Skin of body (tissue), 3 donors: ENCODE measurements around the gene EZH1. TPM values are rescaled to one million over a fixed set of nuclear protein-coding genes. Genes with fewer than 3 reads are reported as not detected.
A peak's percentile ranks its signal among the peaks of the same experiment; 100 is the strongest.
"Not testable (repeated sequence)": the region's sequence is repeated elsewhere in the genome, so short reads cannot be mapped to it uniquely, and the experiment has no call there.

Source experiments
- DNase-seq: peaks from one replicate; lab custom pipeline; 2025; lab: John Stamatoyannopoulos, UW
- small RNA-seq: library from RNA; depleted of rRNA; stranded (forward); fragments of <200 nt; gene quantifications from one replicate; pipeline ENCODE3, GENCODE V24; 2014; ENCODE audit warnings: low replicate concordance
- total RNA-seq: library from RNA; depleted of rRNA; stranded (reverse); fragments of >200 nt; gene quantifications from one replicate; pipeline ENCODE4 v1.2.3, GENCODE V29; 2014

EZH1 gene
- total RNA-seq, 1 donor from 2014 or later: 29.8 TPM

- DNase-seq: no peak
These were observed 73.8 kb downstream of the EZH1 start for GRCh38 chr17:42670789-42671657.

GRCh38 chr17:42669977-42670788 is 74.7 kb downstream of the EZH1 start:
- no peak for DNase-seq

GRCh38 chr17:42669705-42669976 is 75.2 kb downstream of the EZH1 start:
- no peak for DNase-seq

- DNase-seq: no peak
These were observed 77.5 kb downstream of the EZH1 start for GRCh38 chr17:42667088-42667951.

- not testable (repeated sequence) for DNase-seq
These were observed 78.7 kb downstream of the EZH1 start for GRCh38 chr17:42666126-42666525.

GRCh38 chr17:42665581-42666001 is 79.2 kb downstream of the EZH1 start:
- no peak for DNase-seq

- DNase-seq: no peak
These were observed 84.0 kb downstream of the EZH1 start for GRCh38 chr17:42660692-42661345.

- DNase-seq: not testable (repeated sequence)
These were observed 84.9 kb downstream of the EZH1 start for GRCh38 chr17:42659932-42660274.

GRCh38 chr17:42659079-42659931 is 85.5 kb downstream of the EZH1 start, which contains the start of gene TUBG2:
TUBG2 (plus strand) TSS chr17:42659284; CDS start chr17:42659504, 220 bp downstream.
- DNase-seq: peak; percentile 76

- no peak for DNase-seq
These were observed 86.8 kb downstream of the EZH1 start for GRCh38 chr17:42657824-42658588.

GRCh38 chr17:42655528-42655927 is 89.3 kb downstream of the EZH1 start:
- no peak for DNase-seq

GRCh38 chr17:42653179-42654124 is 91.4 kb downstream of the EZH1 start:
- peak; percentile 91 for DNase-seq

GRCh38 chr17:42651392-42651791 is 93.4 kb downstream of the EZH1 start:
- DNase-seq: no peak

Small RNA genes lying within 50 kb of the gene (small RNA-seq; reads per million reads assigned to genes)
- gene HMGN2P15 (not detected), gene MIR6780A (not detected)

Other genes starting within 250 kb of the EZH1 start
- 9.5 TPM for gene NAGLU, start 208.8 kb downstream of the EZH1 start, total RNA-seq
- gene HSD17B1, start 192.1 kb downstream of the EZH1 start, total RNA-seq: 0.59 TPM
- gene COASY, start 182.9 kb downstream of the EZH1 start, total RNA-seq: 14.6 TPM
- gene MLX, start 177.9 kb downstream of the EZH1 start, total RNA-seq: 24.5 TPM
- 3.2 TPM for gene PSMC3IP, start 167.3 kb downstream of the EZH1 start, total RNA-seq
- 40.2 TPM for gene RETREG3, start 135.7 kb downstream of the EZH1 start, total RNA-seq
- gene TUBG1, start 135.4 kb downstream of the EZH1 start, total RNA-seq: 12.5 TPM
- 9.2 TPM for gene TUBG2, start 85.8 kb downstream of the EZH1 start, total RNA-seq
- 19.1 TPM for gene PLEKHH3, start 68.0 kb downstream of the EZH1 start, total RNA-seq
- 0.79 TPM for gene CCR10, start 63.2 kb downstream of the EZH1 start, total RNA-seq
- 8.3 TPM for gene CNTNAP1, start 62.5 kb downstream of the EZH1 start, total RNA-seq
- gene RAMP2, start 16.2 kb upstream of the EZH1 start, total RNA-seq: 16.4 TPM
- gene VPS25, start 28.4 kb upstream of the EZH1 start, total RNA-seq: 33.3 TPM
- 0.59 TPM for gene WNK4, start 35.6 kb upstream of the EZH1 start, total RNA-seq
- 41.6 TPM for gene COA3, start 53.7 kb upstream of the EZH1 start, total RNA-seq
- gene CNTD1, start 53.8 kb upstream of the EZH1 start, total RNA-seq: 0.20 TPM
- gene BECN1, start 79.2 kb upstream of the EZH1 start, total RNA-seq: 68.6 TPM
- 33.9 TPM for gene PSME3, start 88.4 kb upstream of the EZH1 start, total RNA-seq
- 0.79 TPM for gene AOC2, start 99.5 kb upstream of the EZH1 start, total RNA-seq
- 38.1 TPM for gene AOC3, start 106.2 kb upstream of the EZH1 start, total RNA-seq
- not detected for gene G6PC1, start 155.8 kb upstream of the EZH1 start, total RNA-seq
- gene AARSD1, start 219.4 kb upstream of the EZH1 start, total RNA-seq: 27.5 TPM
- 4.8 TPM for gene PTGES3L, start 235.0 kb upstream of the EZH1 start, total RNA-seq
- 7.1 TPM for gene RUNDC1, start 235.5 kb upstream of the EZH1 start, total RNA-seq